GM23338 (cell line): Measurements from ENCODE around the gene AQP5.

ENCODE experiments used
- CREB1 ChIP-seq: fragments of 250-450 bp; sonication (Bioruptor Pico); IDR thresholded peaks from 2 replicates; pipeline ENCODE4 v1.5.0; 2020; ENCODE audit warnings: low read depth, mild to moderate bottlenecking, moderate library complexity
- EZH2 ChIP-seq: fragments of 200-600 bp; sonication (generic); IDR thresholded peaks from one replicate; pipeline ENCODE4 v1.8.0; 2017; ENCODE audit warnings: antibody characterized with exemption, mild to moderate bottlenecking, low read depth; ENCODE audit not compliant: unreplicated experiment
- EZH2phosphoT487 ChIP-seq: fragments of 200-600 bp; sonication (generic); IDR thresholded peaks from one replicate; pipeline ENCODE4 v1.8.1; 2018; ENCODE audit warnings: antibody characterized with exemption; ENCODE audit not compliant: unreplicated experiment
- JUNB ChIP-seq: IDR thresholded peaks from one replicate; pipeline ENCODE4 v1.6.1; 2016; ENCODE audit warnings: antibody characterized with exemption; ENCODE audit not compliant: unreplicated experiment
- POLR2AphosphoS5 ChIP-seq: IDR thresholded peaks from 2 replicates; pipeline ENCODE4 v1.6.1; 2016; ENCODE audit warnings: antibody characterized with exemption, low read depth
- STAT1 ChIP-seq: IDR thresholded peaks from one replicate; pipeline ENCODE4 v1.6.1; 2016; ENCODE audit warnings: antibody characterized with exemption; ENCODE audit not compliant: unreplicated experiment
- ZNF331 ChIP-seq: fragments of 250-450 bp; sonication (Bioruptor Pico); IDR thresholded peaks from 2 replicates; pipeline ENCODE4 v1.5.0; 2020; ENCODE audit warnings: low read depth, mild to moderate bottlenecking, moderate library complexity
- TF ChIP-seq, protein P1 (sequence below), 2 experiments: fragments of 200-600 bp in 1 of 2; sonication (generic) in 1 of 2; conservative IDR thresholded peaks; 2 replicates each; pipeline versions ENCODE4 v1.5.1 to v1.6.1; 2016 to 2017; ENCODE audit warnings: antibody characterized with exemption in 2 of 2, low read depth in 2 of 2, mild to moderate bottlenecking in 2 of 2, moderate library complexity in 1 of 2
- TF ChIP-seq, protein P2 (sequence below): IDR thresholded peaks from one replicate; pipeline ENCODE4 v1.6.1; 2018; ENCODE audit warnings: antibody characterized with exemption; ENCODE audit not compliant: unreplicated experiment
- TF ChIP-seq, protein P3 (sequence below): IDR thresholded peaks from 2 replicates; pipeline ENCODE4 v1.6.1; 2016; ENCODE audit warnings: antibody characterized with exemption

DNA sequence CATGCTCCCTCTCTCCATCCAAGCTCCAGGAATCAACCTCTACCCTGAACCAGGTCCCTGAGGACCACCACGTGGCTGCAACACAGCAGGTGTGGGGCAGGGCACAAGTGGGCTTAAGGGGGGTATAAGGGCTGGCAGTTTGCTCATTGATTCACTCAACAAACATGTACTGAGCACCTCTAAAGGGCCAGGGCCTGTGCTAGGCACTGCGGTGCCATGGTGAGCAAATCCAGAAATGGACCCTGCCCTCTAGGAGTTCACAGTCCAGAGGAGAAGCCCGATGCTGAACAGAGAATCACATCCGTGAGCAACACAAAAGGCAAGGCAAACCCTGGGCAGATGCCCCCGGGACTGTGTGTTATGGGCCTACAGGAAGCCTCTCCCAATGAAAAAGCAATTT is 17.6 kb upstream of the AQP5 start:
- TF ChIP-seq, protein P1, sequence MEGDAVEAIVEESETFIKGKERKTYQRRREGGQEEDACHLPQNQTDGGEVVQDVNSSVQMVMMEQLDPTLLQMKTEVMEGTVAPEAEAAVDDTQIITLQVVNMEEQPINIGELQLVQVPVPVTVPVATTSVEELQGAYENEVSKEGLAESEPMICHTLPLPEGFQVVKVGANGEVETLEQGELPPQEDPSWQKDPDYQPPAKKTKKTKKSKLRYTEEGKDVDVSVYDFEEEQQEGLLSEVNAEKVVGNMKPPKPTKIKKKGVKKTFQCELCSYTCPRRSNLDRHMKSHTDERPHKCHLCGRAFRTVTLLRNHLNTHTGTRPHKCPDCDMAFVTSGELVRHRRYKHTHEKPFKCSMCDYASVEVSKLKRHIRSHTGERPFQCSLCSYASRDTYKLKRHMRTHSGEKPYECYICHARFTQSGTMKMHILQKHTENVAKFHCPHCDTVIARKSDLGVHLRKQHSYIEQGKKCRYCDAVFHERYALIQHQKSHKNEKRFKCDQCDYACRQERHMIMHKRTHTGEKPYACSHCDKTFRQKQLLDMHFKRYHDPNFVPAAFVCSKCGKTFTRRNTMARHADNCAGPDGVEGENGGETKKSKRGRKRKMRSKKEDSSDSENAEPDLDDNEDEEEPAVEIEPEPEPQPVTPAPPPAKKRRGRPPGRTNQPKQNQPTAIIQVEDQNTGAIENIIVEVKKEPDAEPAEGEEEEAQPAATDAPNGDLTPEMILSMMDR (conservative IDR thresholded peaks at IDR 0.05; ENCODE audit: low read depth in 2 of 2): no peak
- TF ChIP-seq EZH2: no peak
- TF ChIP-seq CREB1: no peak
- TF ChIP-seq STAT1: no peak
- TF ChIP-seq, protein P2, sequence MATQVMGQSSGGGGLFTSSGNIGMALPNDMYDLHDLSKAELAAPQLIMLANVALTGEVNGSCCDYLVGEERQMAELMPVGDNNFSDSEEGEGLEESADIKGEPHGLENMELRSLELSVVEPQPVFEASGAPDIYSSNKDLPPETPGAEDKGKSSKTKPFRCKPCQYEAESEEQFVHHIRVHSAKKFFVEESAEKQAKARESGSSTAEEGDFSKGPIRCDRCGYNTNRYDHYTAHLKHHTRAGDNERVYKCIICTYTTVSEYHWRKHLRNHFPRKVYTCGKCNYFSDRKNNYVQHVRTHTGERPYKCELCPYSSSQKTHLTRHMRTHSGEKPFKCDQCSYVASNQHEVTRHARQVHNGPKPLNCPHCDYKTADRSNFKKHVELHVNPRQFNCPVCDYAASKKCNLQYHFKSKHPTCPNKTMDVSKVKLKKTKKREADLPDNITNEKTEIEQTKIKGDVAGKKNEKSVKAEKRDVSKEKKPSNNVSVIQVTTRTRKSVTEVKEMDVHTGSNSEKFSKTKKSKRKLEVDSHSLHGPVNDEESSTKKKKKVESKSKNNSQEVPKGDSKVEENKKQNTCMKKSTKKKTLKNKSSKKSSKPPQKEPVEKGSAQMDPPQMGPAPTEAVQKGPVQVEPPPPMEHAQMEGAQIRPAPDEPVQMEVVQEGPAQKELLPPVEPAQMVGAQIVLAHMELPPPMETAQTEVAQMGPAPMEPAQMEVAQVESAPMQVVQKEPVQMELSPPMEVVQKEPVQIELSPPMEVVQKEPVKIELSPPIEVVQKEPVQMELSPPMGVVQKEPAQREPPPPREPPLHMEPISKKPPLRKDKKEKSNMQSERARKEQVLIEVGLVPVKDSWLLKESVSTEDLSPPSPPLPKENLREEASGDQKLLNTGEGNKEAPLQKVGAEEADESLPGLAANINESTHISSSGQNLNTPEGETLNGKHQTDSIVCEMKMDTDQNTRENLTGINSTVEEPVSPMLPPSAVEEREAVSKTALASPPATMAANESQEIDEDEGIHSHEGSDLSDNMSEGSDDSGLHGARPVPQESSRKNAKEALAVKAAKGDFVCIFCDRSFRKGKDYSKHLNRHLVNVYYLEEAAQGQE: no peak
- TF ChIP-seq POLR2AphosphoS5: no peak
- TF ChIP-seq EZH2phosphoT487: no peak
- TF ChIP-seq JUNB: no peak
- TF ChIP-seq, protein P3, sequence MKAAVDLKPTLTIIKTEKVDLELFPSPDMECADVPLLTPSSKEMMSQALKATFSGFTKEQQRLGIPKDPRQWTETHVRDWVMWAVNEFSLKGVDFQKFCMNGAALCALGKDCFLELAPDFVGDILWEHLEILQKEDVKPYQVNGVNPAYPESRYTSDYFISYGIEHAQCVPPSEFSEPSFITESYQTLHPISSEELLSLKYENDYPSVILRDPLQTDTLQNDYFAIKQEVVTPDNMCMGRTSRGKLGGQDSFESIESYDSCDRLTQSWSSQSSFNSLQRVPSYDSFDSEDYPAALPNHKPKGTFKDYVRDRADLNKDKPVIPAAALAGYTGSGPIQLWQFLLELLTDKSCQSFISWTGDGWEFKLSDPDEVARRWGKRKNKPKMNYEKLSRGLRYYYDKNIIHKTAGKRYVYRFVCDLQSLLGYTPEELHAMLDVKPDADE: no peak
- no peak for TF ChIP-seq ZNF331 (CRISPR knock-in tag)
